Endothelial cell of umbilical vein (primary cell): ENCODE measurements around the gene G0S2. TPM values are rescaled to one million over a fixed set of nuclear protein-coding genes. Genes with fewer than 3 reads are reported as not detected.

Source experiments
- BruUV-seq: library from RNA; stranded (reverse); fragments of 400-500 nt; replicated peaks from 2 replicates; lab custom pipeline; 2021; lab: Mats Ljungman, UMichigan
- CTCF ChIA-PET: fragments of 300-600, 350-600 bp; sonication (Branson Sonifier 250); formaldehyde crosslinking; loops from one replicate; lab custom pipeline; 2021; ENCODE audit warnings: antibody characterized with exemption, inconsistent platforms; lab: Charles Lee
- POLR2A ChIA-PET: fragments of 300-600, 350-600 bp; sonication (Branson Sonifier 250); formaldehyde crosslinking; loops from one replicate; lab custom pipeline; 2021; ENCODE audit warnings: antibody characterized with exemption, inconsistent platforms; lab: Charles Lee
- DNase-seq: peaks from one replicate; pipeline ENCODE4 v3.0.0-alpha.2; 2011; ENCODE audit warnings: low read depth, low spot score
- FAIRE-seq: peaks from 2 replicates; lab custom pipeline; 2011; peaks lifted over from hg19 to GRCh38; lab: Jason Lieb, UNC
- H2AFZ ChIP-seq: 2 replicates; pipeline ENCODE4 v1.6.0; 2012; ENCODE audit warnings: low read depth, low read length, control low read depth, inconsistent platforms
- H3K27ac ChIP-seq: 2 replicates; pipeline ENCODE4 v1.5.1; 2011; ENCODE audit warnings: low read depth, mild to moderate bottlenecking, control low read depth, low read length, moderate library complexity; ENCODE audit not compliant: insufficient read depth
- H3K27me3 ChIP-seq, 2 experiments: 2 replicates each; pipeline versions ENCODE4 v1.6.0 to v1.6.1; 2011; ENCODE audit warnings: low read length in 2 of 2, mixed read lengths in 1 of 2; ENCODE audit not compliant: control insufficient read depth in 2 of 2, insufficient read depth in 2 of 2
- H3K36me3 ChIP-seq, 2 experiments: 2 replicates in 1 of 2; 3 replicates in 1 of 2; pipeline ENCODE4 v1.5.1; 2011; ENCODE audit warnings: low read length in 2 of 2, mild to moderate bottlenecking in 1 of 2, moderate library complexity in 1 of 2; ENCODE audit not compliant: control insufficient read depth in 2 of 2, insufficient read depth in 2 of 2; ENCODE audit errors: extremely low read depth in 1 of 2
- H3K4me1 ChIP-seq: 3 replicates; pipeline ENCODE4 v1.5.1; 2011; ENCODE audit warnings: mild to moderate bottlenecking, low read length; ENCODE audit not compliant: control insufficient read depth, insufficient read depth; ENCODE audit errors: extremely low read depth
- H3K4me2 ChIP-seq: 2 replicates; pipeline ENCODE4 v1.6.1; 2011; ENCODE audit warnings: low read length, control low read depth, mixed read lengths; ENCODE audit not compliant: insufficient read depth
- H3K4me3 ChIP-seq, 3 experiments: fragments of 200-600 bp in 1 of 3; sonication (generic), shearing (Covaris generic) in 1 of 3; replicated peaks in 1 of 3; 2 replicates each; pipeline ENCODE4 v1.5.1; 2011 to 2016; ENCODE audit warnings: control low read depth in 3 of 3, low read length in 3 of 3, mild to moderate bottlenecking in 2 of 3, inconsistent platforms in 1 of 3, low read depth in 1 of 3, moderate library complexity in 1 of 3; ENCODE audit not compliant: insufficient read depth in 1 of 3
- H3K79me2 ChIP-seq: 2 replicates; pipeline ENCODE4 v1.6.0; 2012; ENCODE audit warnings: low read length, inconsistent platforms; ENCODE audit not compliant: control insufficient read depth, insufficient read depth
- H3K9ac ChIP-seq: replicated peaks from 2 replicates; pipeline ENCODE3; 2011; ENCODE audit warnings: low read length, control low read depth; ENCODE audit not compliant: insufficient read depth; ENCODE audit errors: extremely low read depth
- H3K9me1 ChIP-seq: replicated peaks from 3 replicates; pipeline ENCODE4 v1.6.0; 2011; ENCODE audit warnings: mild to moderate bottlenecking, low read length; ENCODE audit not compliant: control insufficient read depth, insufficient read depth; ENCODE audit errors: extremely low read depth
- H3K9me3 ChIP-seq: replicated peaks from 2 replicates; pipeline ENCODE4 v1.5.1; 2012; ENCODE audit warnings: low read length, inconsistent platforms; ENCODE audit not compliant: control insufficient read depth, insufficient read depth
- H4K20me1 ChIP-seq: replicated peaks from 2 replicates; pipeline ENCODE3; 2011; ENCODE audit warnings: mild to moderate bottlenecking, low read length; ENCODE audit not compliant: control insufficient read depth, insufficient read depth; ENCODE audit errors: extremely low read depth
- CTCF ChIP-seq, 2 donors: IDR thresholded peaks; 1 replicate in 1 of 2; 2 replicates in 1 of 2; pipeline ENCODE4 v1.5.1; 2011; ENCODE audit warnings: low read length in 2 of 2, mild to moderate bottlenecking in 2 of 2, moderate library complexity in 2 of 2, control low read depth in 1 of 2, inconsistent platforms in 1 of 2, low read depth in 1 of 2; ENCODE audit not compliant: insufficient read depth in 1 of 2; ENCODE audit errors: extremely low read depth in 1 of 2
- EZH2 ChIP-seq: IDR thresholded peaks from 2 replicates; pipeline ENCODE4 v1.6.1; 2012; ENCODE audit warnings: borderline replicate concordance, low read depth, mild to moderate bottlenecking, moderate library complexity, low read length, inconsistent platforms; ENCODE audit not compliant: severe bottlenecking
- FOS ChIP-seq: IDR thresholded peaks from 2 replicates; pipeline ENCODE4 v1.6.1; 2011; ENCODE audit warnings: mild to moderate bottlenecking, low read length, moderate library complexity, borderline replicate concordance; ENCODE audit not compliant: insufficient read depth
- GATA2 ChIP-seq: IDR thresholded peaks from 2 replicates; pipeline ENCODE4 v1.7.0; 2011; ENCODE audit warnings: low read depth, mild to moderate bottlenecking, moderate library complexity, mixed read lengths, low read length; ENCODE audit not compliant: insufficient read length, insufficient read depth
- JUN ChIP-seq: IDR thresholded peaks from 2 replicates; pipeline ENCODE4 v1.6.1; 2011; ENCODE audit warnings: borderline replicate concordance, low read depth; ENCODE audit not compliant: insufficient read length, insufficient read depth
- MAX ChIP-seq: IDR thresholded peaks from 2 replicates; pipeline ENCODE4 v1.6.1; 2011; ENCODE audit not compliant: insufficient read depth, insufficient read length
- MYC ChIP-seq: IDR thresholded peaks from one replicate; pipeline ENCODE4 v1.6.1; 2011; ENCODE audit warnings: mild to moderate bottlenecking, low read depth, low read length
- POLR2A ChIP-seq: IDR thresholded peaks from 2 replicates; pipeline ENCODE4 v1.6.1; 2012; ENCODE audit warnings: low read depth, mild to moderate bottlenecking, control low read depth, low read length
- POLR2AphosphoS5 ChIP-seq: IDR thresholded peaks from 2 replicates; pipeline ENCODE4 v1.6.1; 2012; ENCODE audit warnings: low read depth, mild to moderate bottlenecking, control low read depth, low read length, moderate library complexity; ENCODE audit not compliant: insufficient read depth
- dilution Hi-C: fragments of 300-500 bp; cut with MboI; formaldehyde crosslinking; loops from one replicate; pipeline ENCODE4 v1.15.0; 2019; ENCODE audit warnings: low sequenced_read_pairs; ENCODE audit not compliant: extremely low pct_ligation_motif_present
- intact Hi-C: fragments of 100-400 bp; cut with micrococcal nuclease; formaldehyde crosslinking; loops from one replicate; pipeline ENCODE4 v1.10.0; 2022
- polyA plus RNA-seq, 4 experiments: library from polyadenylated mRNA; depleted of rRNA in 3 of 4; stranded (reverse) in 3 of 4; unstranded in 1 of 4; fragments of >200 nt; gene quantifications; 2 replicates each; pipeline versions ENCODE4 v1.2.1 to v1.2.3, GENCODE V29; 2011 to 2012; ENCODE audit warnings: missing spikeins in 1 of 4
- total RNA-seq: library from RNA; stranded (reverse); gene quantifications from 2 replicates; pipeline ENCODE4 v1.2.3, GENCODE V29; 2021

Gene G0S2
- total and polyA plus RNA-seq, 2 donors (not counting 3 experiments of a cell fraction or from before 2014, with no cell fraction given), result 0.91 to 1.9 TPM

GRCh38 chr1:209627027-209627731 lies 48.0 kb upstream of the G0S2 start:
- BruUV-seq, result no TSS peak
- H4K20me1 ChIP-seq, result no peaks in the 10 kb centered on the region
- CTCF ChIA-PET, result interaction anchor here (0.6 to 10.2 kb wide), 36 partner anchors 9 to 122 kb away, joined by 3 to 119 read pairs (median 5); partner anchors contain the start of genes CAMK1G, G0S2 and LAMB3

More at GRCh38 chr1:209627027-209627731, 48.0 kb upstream of the G0S2 start:
- H2AFZ ChIP-seq, result no peak overlapping the region
- TF ChIP-seq MAX (no peak), MYC (no peak), FOS (no peak), POLR2AphosphoS5 (no peak), CTCF (IDR thresholded peaks at IDR 0.05; ENCODE audit: extremely low read depth in 1 of 2, insufficient read depth in 1 of 2, low read depth in 1 of 2, low read length in 2 of 2) (no peak), EZH2 (no peak), POLR2A (no peak), GATA2 (no peak), JUN (no peak)
- H3K9me3 ChIP-seq, result no peaks in the 10 kb centered on the region
- H3K27me3 ChIP-seq, result no peaks in the 10 kb centered on the region
- no peak overlapping the region for H3K27ac ChIP-seq
- no peaks in the 10 kb centered on the region for H3K79me2 ChIP-seq
- H3K9ac ChIP-seq, result no peak overlapping the region
- intact Hi-C loops (loop anchor here (1.0 to 5.0 kb wide), 6 partner anchors 25 to 120 kb away; no protein-coding TSS in a partner anchor), dilution Hi-C loops (no loop called here)
- H3K4me1 ChIP-seq, result no peaks in the 10 kb centered on the region
- FAIRE-seq (no peak), DNase-seq (no peak)
- H3K36me3 ChIP-seq, result no peaks in the 10 kb centered on the region
- H3K9me1 ChIP-seq, result no peaks in the 10 kb centered on the region
- no peak overlapping the region for H3K4me2 ChIP-seq
- H3K4me3 ChIP-seq, result no peak overlapping the region
- POLR2A ChIA-PET, result interaction anchor here (0.6 kb wide), 1 partner anchor 16 kb away, joined by 3 read pairs; no protein-coding TSS in a partner anchor
